H1 (cell line): ENCODE measurements around the gene CDK16. TPM values are rescaled to one million over a fixed set of nuclear protein-coding genes. Genes with fewer than 3 reads are reported as not detected.

Experiments used
- CTCF ChIA-PET: fragments of 300-600 bp; sonication (Branson Sonifier 250); formaldehyde crosslinking; loops from one replicate; lab custom pipeline; 2021; ENCODE audit not compliant: partially characterized antibody; lab: Charles Lee
- POLR2A ChIA-PET: fragments of 300-600 bp; sonication (Branson Sonifier 250); formaldehyde crosslinking; loops from one replicate; lab custom pipeline; 2021; ENCODE audit warnings: inconsistent platforms; ENCODE audit not compliant: partially characterized antibody; lab: Charles Lee
- DNase-seq, 2 experiments: peaks; one replicate each; pipeline versions ENCODE4 v3.0.0 to v3.0.0-alpha.2; 2010 to 2022; ENCODE audit warnings: low spot score in 2 of 2, low read depth in 1 of 2, mixed read lengths in 1 of 2
- FAIRE-seq: peaks from 2 replicates; lab custom pipeline; 2011; peaks lifted over from hg19 to GRCh38; lab: Jason Lieb, UNC
- H2AFZ ChIP-seq: 2 replicates; pipeline ENCODE4 v1.8.1; 2012; ENCODE audit warnings: low read length, inconsistent platforms
- H2AK5ac ChIP-seq: 2 replicates; pipeline ENCODE4 v1.6.1; 2013; ENCODE audit warnings: low read depth, low read length
- H2BK120ac ChIP-seq: replicated peaks from 2 replicates; pipeline ENCODE3; 2013; ENCODE audit warnings: low read depth, low read length, inconsistent platforms
- H2BK12ac ChIP-seq: 2 replicates; pipeline ENCODE4 v1.6.1; 2013; ENCODE audit warnings: low read depth, low read length
- H2BK15ac ChIP-seq: 2 replicates; pipeline ENCODE4 v1.6.1; 2013; ENCODE audit warnings: low read length
- H2BK20ac ChIP-seq: 2 replicates; pipeline ENCODE4 v1.6.1; 2013; ENCODE audit warnings: low read length
- H2BK5ac ChIP-seq: 2 replicates; pipeline ENCODE4 v1.6.1; 2013; ENCODE audit warnings: low read depth, low read length
- H3K14ac ChIP-seq: 2 replicates; pipeline ENCODE4 v1.6.1; 2013; ENCODE audit warnings: inconsistent platforms; ENCODE audit not compliant: insufficient read length
- H3K18ac ChIP-seq: 2 replicates; pipeline ENCODE4 v1.6.1; 2013; ENCODE audit warnings: low read length; ENCODE audit errors: extremely low read depth
- H3K23ac ChIP-seq: 2 replicates; pipeline ENCODE4 v1.6.1; 2013; ENCODE audit warnings: inconsistent platforms; ENCODE audit not compliant: insufficient read length
- H3K23me2 ChIP-seq: 2 replicates; pipeline ENCODE4 v1.6.1; 2013; ENCODE audit warnings: low read depth, low read length
- H3K27ac ChIP-seq: 2 replicates; pipeline ENCODE4 v1.6.1; 2011; ENCODE audit warnings: low read depth, low read length, inconsistent platforms
- H3K27me3 ChIP-seq, 4 experiments: replicated peaks in 1 of 4; 1 replicate in 1 of 4; 2 replicates in 3 of 4; pipeline versions ENCODE4 v1.6.1 to v1.8.1; 2011 to 2013; ENCODE audit warnings: low read length in 3 of 4, mild to moderate bottlenecking in 3 of 4, inconsistent platforms in 2 of 4, mixed read lengths in 2 of 4, moderate library complexity in 1 of 4; ENCODE audit not compliant: control insufficient read depth in 3 of 4, insufficient read depth in 3 of 4; ENCODE audit errors: extremely low read depth in 1 of 4
- H3K36me3 ChIP-seq, 4 experiments: 2 replicates each; pipeline versions ENCODE4 v1.6.1 to v1.8.1; 2011 to 2013; ENCODE audit warnings: mild to moderate bottlenecking in 4 of 4, low read length in 3 of 4, moderate library complexity in 2 of 4, control low read depth in 1 of 4, inconsistent platforms in 1 of 4; ENCODE audit not compliant: insufficient read depth in 4 of 4, control insufficient read depth in 2 of 4
- H3K4ac ChIP-seq: replicated peaks from 2 replicates; pipeline ENCODE3; 2013; ENCODE audit warnings: low read length, low read depth, mixed read lengths, inconsistent platforms; ENCODE audit not compliant: insufficient read length
- H3K4me1 ChIP-seq, 4 experiments: replicated peaks in 1 of 4; 1 replicate in 1 of 4; 2 replicates in 3 of 4; pipeline versions ENCODE4 v1.6.1 to v1.8.1; 2011 to 2013; ENCODE audit warnings: low read length in 3 of 4, inconsistent platforms in 2 of 4, mixed read lengths in 1 of 4; ENCODE audit not compliant: insufficient read depth in 4 of 4, control insufficient read depth in 3 of 4
- H3K4me2 ChIP-seq, 2 experiments: 2 replicates each; pipeline versions ENCODE4 v1.6.1 to v1.8.1; 2011 to 2013; ENCODE audit warnings: low read depth in 2 of 2, low read length in 2 of 2, control low read depth in 1 of 2, inconsistent platforms in 1 of 2, mild to moderate bottlenecking in 1 of 2; ENCODE audit not compliant: insufficient read depth in 1 of 2
- H3K4me3 ChIP-seq, 4 experiments: fragments of 200-600, 300-600 bp in 1 of 4; sonication (generic), shearing (Covaris generic), sonication (Bioruptor Twin) in 1 of 4; 2 replicates each; pipeline versions ENCODE4 v1.5.1 to v1.8.1; 2011 to 2016; ENCODE audit warnings: low read length in 4 of 4, low read depth in 3 of 4, control low read depth in 2 of 4, inconsistent platforms in 2 of 4, mild to moderate bottlenecking in 2 of 4, mixed read lengths in 1 of 4, moderate library complexity in 1 of 4; ENCODE audit not compliant: insufficient read depth in 2 of 4; ENCODE audit errors: extremely low read depth in 1 of 4
- H3K56ac ChIP-seq: replicated peaks from 2 replicates; pipeline ENCODE3; 2013; ENCODE audit warnings: low read depth, mild to moderate bottlenecking, mixed read lengths, low read length, inconsistent platforms; ENCODE audit not compliant: insufficient read length
- H3K79me1 ChIP-seq: 2 replicates; pipeline ENCODE4 v1.6.1; 2013; ENCODE audit warnings: low read depth, low read length, control low read depth
- H3K79me2 ChIP-seq, 2 experiments: 2 replicates each; pipeline versions ENCODE4 v1.6.1 to v1.8.1; 2012 to 2013; ENCODE audit warnings: low read length in 2 of 2, mild to moderate bottlenecking in 2 of 2, inconsistent platforms in 1 of 2; ENCODE audit not compliant: insufficient read depth in 2 of 2, control insufficient read depth in 1 of 2
- H3K9ac ChIP-seq, 4 experiments: replicated peaks in 1 of 4; 1 replicate in 1 of 4; 2 replicates in 3 of 4; pipeline versions ENCODE4 v1.6.1 to v1.8.1; 2011 to 2013; ENCODE audit warnings: low read depth in 3 of 4, low read length in 3 of 4, control low read depth in 2 of 4, mild to moderate bottlenecking in 2 of 4, moderate library complexity in 2 of 4, inconsistent platforms in 1 of 4; ENCODE audit errors: extremely low read depth in 1 of 4
- H3K9me3 ChIP-seq, 2 experiments: 2 replicates each; pipeline versions ENCODE4 v1.6.1 to v1.8.1; 2012 to 2013; ENCODE audit warnings: mild to moderate bottlenecking in 2 of 2, moderate library complexity in 2 of 2, control low read depth in 1 of 2, inconsistent platforms in 1 of 2, low read depth in 1 of 2, low read length in 1 of 2, mixed read lengths in 1 of 2; ENCODE audit not compliant: insufficient read depth in 2 of 2
- H4K20me1 ChIP-seq, 2 experiments: replicated peaks in 1 of 2; 2 replicates each; pipeline versions ENCODE3 to v1.8.1; 2011 to 2013; ENCODE audit warnings: inconsistent platforms in 2 of 2, low read length in 2 of 2, mild to moderate bottlenecking in 1 of 2; ENCODE audit not compliant: insufficient read depth in 2 of 2, control insufficient read depth in 1 of 2
- H4K5ac ChIP-seq: 2 replicates; pipeline ENCODE4 v1.6.1; 2013; ENCODE audit warnings: low read length, low read depth, mixed read lengths, inconsistent platforms; ENCODE audit not compliant: insufficient read length
- H4K8ac ChIP-seq: 2 replicates; pipeline ENCODE4 v1.8.0; 2013; ENCODE audit warnings: mild to moderate bottlenecking, moderate library complexity, low read length, inconsistent platforms; ENCODE audit not compliant: insufficient read depth; ENCODE audit errors: extremely low read depth
- H4K91ac ChIP-seq: replicated peaks from 2 replicates; pipeline ENCODE3; 2013; ENCODE audit warnings: low read length, mixed read lengths, inconsistent platforms; ENCODE audit not compliant: insufficient read length
- RNF2 ChIP-seq: fragments of 200-900, 300-1000 bp; sonication (generic); IDR thresholded peaks from 2 replicates; pipeline ENCODE4 v1.7.1; 2016; ENCODE audit warnings: borderline replicate concordance, low read depth, mild to moderate bottlenecking, antibody characterized with exemption, low read length; ENCODE audit not compliant: poor library complexity, severe bottlenecking; ENCODE audit errors: missing control alignments
- WGBS, 2 experiments: shearing (Covaris generic) in 1 of 2; methylation state at CpG; one replicate each; pipeline versions ENCODE4 v1.1.6 to v1.1.7; 2013 to 2015; ENCODE audit warnings: low lambda C conversion rate in 2 of 2, mixed read lengths in 2 of 2, inconsistent platforms in 1 of 2, low coverage in 1 of 2, missing lambda C conversion rate in 1 of 2; ENCODE audit not compliant: insufficient replicate concordance in 2 of 2, insufficient coverage in 1 of 2, insufficient read length in 1 of 2; ENCODE audit errors: extremely low coverage in 1 of 2, missing lambda C conversion rate in 1 of 2; 5-methylcytosine and 5-hydroxymethylcytosine counted together
- polyA plus RNA-seq, 7 experiments: library from polyadenylated mRNA; depleted of rRNA in 3 of 7; stranded (reverse) in 5 of 7; unstranded in 2 of 7; fragments of >200 nt in 5 of 7; fragments of 200-250 nt in 2 of 7; gene quantifications; 1 replicate in 5 of 7; 2 replicates in 1 of 7; 4 replicates in 1 of 7; pipeline versions ENCODE4 v1.2.1 to v1.2.3, GENCODE V29; 2011 to 2013; ENCODE audit warnings: missing spikeins in 2 of 7, mixed read lengths in 2 of 7
- total RNA-seq: library from RNA; stranded (reverse); fragmentation: NEBNext Ultra II Directional; extraction: Animal tissue kit (Norgen Biotek cat#: 25700); gene quantifications from 2 replicates; pipeline ENCODE4 v1.2.1, GENCODE V29; 2021
- TF ChIP-seq, protein P1 (sequence below), 3 experiments: IDR thresholded peaks; 1 replicate in 2 of 3; 2 replicates in 1 of 3; pipeline versions ENCODE4 v1.5.1 to v1.6.1; 2011; ENCODE audit warnings: low read length in 3 of 3, mild to moderate bottlenecking in 3 of 3, inconsistent platforms in 2 of 3, low read depth in 1 of 3, moderate library complexity in 1 of 3; ENCODE audit not compliant: insufficient read depth in 1 of 3; ENCODE audit errors: control extremely low read depth in 1 of 3

Gene CDK16
- total and polyA plus RNA-seq, 2 of the 8 experiments (the other 6 are each of a cell fraction or from before 2014, with no cell fraction given) = 124 to 204 TPM

DNA sequence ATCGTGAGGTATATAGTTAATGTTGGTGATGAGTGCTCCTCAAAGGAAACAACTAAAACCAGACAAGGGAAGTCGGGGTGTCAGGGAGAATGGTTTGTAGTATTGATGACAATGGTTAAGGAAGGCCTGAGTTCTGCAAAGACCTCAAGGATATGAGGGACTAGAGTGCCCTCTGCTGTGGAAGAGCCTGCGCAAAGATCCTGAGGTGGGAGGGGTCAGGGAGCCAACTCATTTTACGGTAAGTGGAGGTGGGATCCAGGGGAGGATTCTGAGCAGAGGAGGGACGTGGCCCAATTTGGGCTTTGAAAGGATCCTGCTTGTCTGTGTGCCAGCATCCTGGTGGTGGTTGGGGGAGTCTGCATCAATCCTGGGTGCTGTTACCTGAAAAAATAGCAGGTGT lies 13.5 kb upstream of the CDK16 start:
- no peaks in the 10 kb centered on the region; the same call in 1 of the 2 replicates for H3K79me1 ChIP-seq
- FAIRE-seq = peak; percentile 19
- no peaks in the 10 kb centered on the region for H3K4me1 ChIP-seq
- no peak overlapping the region for H2BK5ac ChIP-seq
- H3K4me3 ChIP-seq = no peak overlapping the region
- H3K4ac ChIP-seq = no peak overlapping the region
- no peak overlapping the region for H2BK20ac ChIP-seq
- H3K23ac ChIP-seq = no peak overlapping the region
- H3K9ac ChIP-seq = no peak overlapping the region
- no peaks in the 10 kb centered on the region for H3K9me3 ChIP-seq
- TF ChIP-seq, protein P1, sequence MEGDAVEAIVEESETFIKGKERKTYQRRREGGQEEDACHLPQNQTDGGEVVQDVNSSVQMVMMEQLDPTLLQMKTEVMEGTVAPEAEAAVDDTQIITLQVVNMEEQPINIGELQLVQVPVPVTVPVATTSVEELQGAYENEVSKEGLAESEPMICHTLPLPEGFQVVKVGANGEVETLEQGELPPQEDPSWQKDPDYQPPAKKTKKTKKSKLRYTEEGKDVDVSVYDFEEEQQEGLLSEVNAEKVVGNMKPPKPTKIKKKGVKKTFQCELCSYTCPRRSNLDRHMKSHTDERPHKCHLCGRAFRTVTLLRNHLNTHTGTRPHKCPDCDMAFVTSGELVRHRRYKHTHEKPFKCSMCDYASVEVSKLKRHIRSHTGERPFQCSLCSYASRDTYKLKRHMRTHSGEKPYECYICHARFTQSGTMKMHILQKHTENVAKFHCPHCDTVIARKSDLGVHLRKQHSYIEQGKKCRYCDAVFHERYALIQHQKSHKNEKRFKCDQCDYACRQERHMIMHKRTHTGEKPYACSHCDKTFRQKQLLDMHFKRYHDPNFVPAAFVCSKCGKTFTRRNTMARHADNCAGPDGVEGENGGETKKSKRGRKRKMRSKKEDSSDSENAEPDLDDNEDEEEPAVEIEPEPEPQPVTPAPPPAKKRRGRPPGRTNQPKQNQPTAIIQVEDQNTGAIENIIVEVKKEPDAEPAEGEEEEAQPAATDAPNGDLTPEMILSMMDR (IDR thresholded peaks at IDR 0.05; ENCODE audit: control extremely low read depth in 1 of 3, insufficient read depth in 1 of 3, low read depth in 1 of 3, low read length in 3 of 3) = peak in 1 of 3 experiments; percentile 2; a peak in 1 of 4 replicates
- no peak for TF ChIP-seq RNF2
- no peak overlapping the region for H2BK15ac ChIP-seq
- peaks cover 3 to 27% of the 10 kb centered on the region in 2 experiments for H4K20me1 ChIP-seq
- no peak overlapping the region for H3K14ac ChIP-seq
- no peak overlapping the region for H2AK5ac ChIP-seq
- H4K91ac ChIP-seq = no peak overlapping the region
- H4K5ac ChIP-seq = no peak overlapping the region
- no peaks in the 10 kb centered on the region for H3K23me2 ChIP-seq
- peaks cover 45 to 96% (median 79%) of the 10 kb centered on the region in 4 experiments for H3K36me3 ChIP-seq
- no peak overlapping the region for H2AFZ ChIP-seq
- no peak overlapping the region for H3K56ac ChIP-seq
- ChIA-PET CTCF (no interaction called here), POLR2A (interaction anchor here (1.2 to 6.7 kb wide), 4 partner anchors 10 to 25 kb away, joined by 3 to 63 read pairs (median 4); partner anchors contain the start of gene CDK16)
- H4K8ac ChIP-seq = no peak overlapping the region
- H3K79me2 ChIP-seq = peaks cover 0 to 2% of the 10 kb centered on the region in 2 experiments; a peak in 2 of 4 replicates
- H3K4me2 ChIP-seq = no peak overlapping the region
- 85% methylated on average over 4 of the region's 5 CpGs; no CpG with 5 or more reads in 1 of the 2 experiments for WGBS, 2 experiments
- no peak for DNase-seq
- no peak overlapping the region for H2BK12ac ChIP-seq
- H3K18ac ChIP-seq = no peak overlapping the region
- no peaks in the 10 kb centered on the region for H3K27me3 ChIP-seq
- H2BK120ac ChIP-seq = no peak overlapping the region
- no peak overlapping the region; the same call in 1 of the 2 replicates for H3K27ac ChIP-seq
